ENCODE measurements around the gene SPRING1. TPM values are rescaled to one million over a fixed set of nuclear protein-coding genes. Genes with fewer than 3 reads are reported as not detected.
A peak's percentile ranks its signal among the peaks of the same experiment; 100 is the strongest.

The SPRING1 gene, protein sequence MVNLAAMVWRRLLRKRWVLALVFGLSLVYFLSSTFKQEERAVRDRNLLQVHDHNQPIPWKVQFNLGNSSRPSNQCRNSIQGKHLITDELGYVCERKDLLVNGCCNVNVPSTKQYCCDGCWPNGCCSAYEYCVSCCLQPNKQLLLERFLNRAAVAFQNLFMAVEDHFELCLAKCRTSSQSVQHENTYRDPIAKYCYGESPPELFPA
- 10 to 100 TPM; 24.1 to 27.4 TPM for total RNA-seq

DNA sequence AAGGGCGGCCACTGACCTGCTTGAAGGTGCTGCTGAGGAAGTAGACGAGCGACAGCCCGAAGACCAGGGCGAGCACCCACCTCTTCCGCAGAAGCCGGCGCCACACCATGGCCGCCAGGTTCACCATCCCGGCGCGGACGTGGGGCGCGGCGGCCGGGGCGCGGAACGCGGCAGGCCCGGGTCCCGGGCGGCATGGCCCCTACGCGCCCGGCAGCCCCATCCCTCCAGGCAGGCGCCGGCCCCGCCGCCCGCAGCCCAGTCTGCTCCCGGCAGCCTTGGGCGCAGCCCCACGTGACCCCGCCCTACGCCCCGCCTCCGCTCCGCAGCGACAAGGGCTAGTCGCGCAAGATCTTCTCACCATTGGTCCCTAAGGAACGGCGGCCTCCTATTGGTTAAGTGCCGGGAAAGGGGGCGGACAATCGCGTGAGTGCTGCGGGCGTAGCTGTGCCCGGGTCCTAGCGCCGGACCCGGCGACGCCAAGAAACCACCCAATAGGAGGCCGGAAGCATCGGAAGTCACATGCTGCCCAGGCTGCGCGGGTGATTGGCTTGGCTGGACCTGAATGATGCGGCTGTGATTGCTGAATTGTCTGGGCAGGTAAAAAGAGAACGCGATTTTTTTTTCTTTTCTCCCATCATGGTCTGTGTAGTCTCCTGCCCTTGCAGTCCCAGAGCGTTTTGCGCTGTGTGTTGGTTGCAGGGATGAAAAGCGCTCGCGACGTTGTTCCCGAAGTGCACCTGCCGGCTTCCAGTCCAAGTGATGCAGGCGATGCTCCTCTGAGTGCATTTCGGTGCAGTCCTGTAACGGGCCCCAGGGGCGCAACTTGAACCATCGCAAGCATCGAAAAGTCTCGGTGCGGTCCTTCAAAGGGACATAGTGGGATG lies at the start of gene SPRING1, which contains the start of gene RNFT2:
Gene SPRING1 (minus strand): TSS at position 296 of the 884 bp plus-strand sequence. CDS start 169 bp downstream, at position 127.
Gene RNFT2 (plus strand): TSS at position 542 of the 884 bp plus-strand sequence. CDS start 2,183 bp downstream, outside the sequence.
- ATAC-seq (replicated peaks in 1 of 2) (peak; percentile 96 to 98), DNase-seq (peak; percentile 99)
- peaks cover 34% of the 10 kb centered on the region for H3K4me1 Mint-ChIP-seq (ENCODE audit: low read depth)
- H3K36me3 Mint-ChIP-seq (ENCODE audit: insufficient read depth in 2 of 2) = peaks cover 11 to 12% of the 10 kb centered on the region in 2 donors
- H3K9me3 Mint-ChIP-seq = no peaks in the 10 kb centered on the region
- H3K27ac Mint-ChIP-seq = peak within 1 kb of the TSS; percentile 94
- H3K4me3 Mint-ChIP-seq = peak within 1 kb of the TSS; percentile 93 to 95
- H3K27me3 Mint-ChIP-seq (ENCODE audit: low read depth) = no peaks in the 10 kb centered on the region

DNA sequence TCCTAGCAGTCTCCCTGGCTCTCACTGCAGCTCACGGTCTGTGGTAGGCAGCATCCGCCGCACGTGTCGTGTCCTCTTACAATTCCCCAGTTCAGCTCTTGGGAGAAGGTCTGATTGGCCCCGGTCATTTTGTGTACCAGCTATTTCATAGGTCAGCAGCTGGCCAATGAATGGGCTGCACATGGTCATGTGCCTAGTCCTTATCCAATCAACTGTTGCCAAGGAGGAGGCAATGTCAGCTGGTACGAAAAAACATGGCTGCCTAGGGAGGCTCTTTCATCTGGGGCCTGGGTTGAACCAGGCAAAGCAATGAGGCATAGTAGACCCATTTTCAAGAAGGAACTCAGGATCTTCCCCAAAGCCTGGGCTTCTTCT lies 46.4 kb upstream of the SPRING1 start:
- Mint-ChIP-seq H3K9me3 (no peaks in the 10 kb centered on the region), H3K27ac (no peak overlapping the region), H3K4me3 (no peak overlapping the region), H3K4me1 (ENCODE audit: low read depth) (no peaks in the 10 kb centered on the region), H3K36me3 (ENCODE audit: insufficient read depth in 2 of 2) (no peaks in the 10 kb centered on the region), H3K27me3 (ENCODE audit: low read depth) (no peaks in the 10 kb centered on the region)
- DNase-seq (no peak), ATAC-seq (replicated peaks in 1 of 2) (no peak)

DNA sequence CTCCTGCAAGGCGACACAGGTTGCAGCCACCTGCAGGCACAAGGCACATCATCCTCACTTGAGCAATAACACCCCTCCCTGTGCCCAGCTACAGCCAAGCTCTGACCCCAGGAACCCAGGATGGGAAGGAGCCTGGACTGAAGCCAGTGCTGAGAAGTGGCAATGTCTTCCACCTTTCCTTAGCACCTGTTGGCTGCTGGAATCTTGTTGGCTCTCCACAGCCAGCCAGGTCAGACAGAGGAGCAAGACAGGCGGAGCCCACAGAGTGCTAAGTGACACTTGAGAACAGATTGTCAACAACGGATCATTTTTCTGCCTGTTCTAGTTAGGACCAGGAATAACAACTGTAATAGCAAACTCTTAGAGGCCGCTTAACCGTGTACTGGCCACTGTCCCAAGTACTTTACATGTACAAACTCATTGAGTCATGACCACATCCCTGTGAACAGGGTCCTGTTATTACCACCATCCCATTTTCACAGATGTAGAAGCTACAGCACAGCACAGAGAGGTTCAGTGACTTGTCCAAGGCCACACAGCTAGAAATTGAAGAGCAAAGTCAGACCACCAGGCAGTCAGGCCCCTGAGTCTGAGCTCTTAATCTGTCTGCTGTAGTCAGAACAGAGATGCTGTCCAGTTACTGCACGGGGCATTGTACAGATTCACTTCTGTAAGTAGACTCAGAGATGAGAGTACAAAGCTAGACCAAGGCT lies 45.8 kb upstream of the SPRING1 start:
- DNase-seq = no peak
- ATAC-seq (replicated peaks in 1 of 2) = no peak
- no peak overlapping the region for H3K27ac Mint-ChIP-seq
- H3K27me3 Mint-ChIP-seq (ENCODE audit: low read depth) = no peaks in the 10 kb centered on the region
- peaks cover 0 to 1% of the 10 kb centered on the region in 2 donors for H3K36me3 Mint-ChIP-seq (ENCODE audit: insufficient read depth in 2 of 2)
- H3K4me1 Mint-ChIP-seq (ENCODE audit: low read depth) = no peaks in the 10 kb centered on the region
- no peak overlapping the region for H3K4me3 Mint-ChIP-seq
- no peaks in the 10 kb centered on the region for H3K9me3 Mint-ChIP-seq

DNA sequence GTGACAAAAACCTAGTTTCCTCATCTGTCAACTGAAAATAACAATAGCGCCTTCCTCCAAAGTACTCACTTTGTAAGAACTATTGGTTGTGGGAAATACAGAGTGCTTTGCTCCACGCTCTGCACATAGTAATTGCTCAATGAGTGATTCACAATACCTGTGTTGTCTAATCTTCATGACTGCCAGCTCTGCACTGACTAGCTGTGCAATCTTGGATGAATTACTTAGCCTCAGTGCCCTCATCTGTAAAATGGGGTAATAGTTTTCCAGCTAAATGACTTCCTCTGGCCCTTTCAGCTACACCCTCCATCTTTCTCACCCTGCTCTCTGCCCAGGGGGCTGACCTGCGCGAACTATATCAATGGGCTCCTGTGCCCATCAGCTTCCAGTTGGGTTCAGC lies 43.1 kb upstream of the SPRING1 start:
- Mint-ChIP-seq H3K4me3 (no peak overlapping the region), H3K4me1 (ENCODE audit: low read depth) (no peaks in the 10 kb centered on the region), H3K9me3 (no peaks in the 10 kb centered on the region), H3K36me3 (ENCODE audit: insufficient read depth in 2 of 2) (peaks cover 0 to 1% of the 10 kb centered on the region in 2 donors), H3K27me3 (ENCODE audit: low read depth) (no peaks in the 10 kb centered on the region), H3K27ac (no peak overlapping the region)
- DNase-seq = no peak
- ATAC-seq (replicated peaks in 1 of 2) = no peak

DNA sequence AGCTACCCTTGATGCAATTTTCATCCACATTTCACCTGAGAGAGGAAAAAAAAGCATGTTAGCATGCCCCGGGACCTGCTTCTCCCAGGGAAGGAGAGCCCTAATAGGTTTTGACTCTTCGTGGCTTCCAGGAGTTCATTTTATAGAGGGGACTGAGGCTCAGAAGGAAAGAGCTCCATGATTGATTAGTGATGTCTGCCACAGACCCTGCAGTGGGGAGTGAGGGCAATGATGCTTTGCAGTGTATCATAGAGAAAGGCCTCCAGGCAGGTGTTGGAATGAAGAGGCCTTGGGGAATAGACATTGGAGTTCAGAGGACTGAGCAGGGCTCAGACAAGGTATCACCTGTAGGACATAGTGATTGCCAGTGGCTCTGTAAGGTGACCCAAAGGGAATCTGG lies 41.7 kb upstream of the SPRING1 start:
- DNase-seq = no peak
- Mint-ChIP-seq H3K27ac (no peak overlapping the region), H3K36me3 (ENCODE audit: insufficient read depth in 2 of 2) (peaks cover 0 to 1% of the 10 kb centered on the region in 2 donors), H3K4me1 (ENCODE audit: low read depth) (no peaks in the 10 kb centered on the region), H3K4me3 (no peak overlapping the region), H3K27me3 (ENCODE audit: low read depth) (no peaks in the 10 kb centered on the region), H3K9me3 (no peaks in the 10 kb centered on the region)
- no peak for ATAC-seq (replicated peaks in 1 of 2)

DNA sequence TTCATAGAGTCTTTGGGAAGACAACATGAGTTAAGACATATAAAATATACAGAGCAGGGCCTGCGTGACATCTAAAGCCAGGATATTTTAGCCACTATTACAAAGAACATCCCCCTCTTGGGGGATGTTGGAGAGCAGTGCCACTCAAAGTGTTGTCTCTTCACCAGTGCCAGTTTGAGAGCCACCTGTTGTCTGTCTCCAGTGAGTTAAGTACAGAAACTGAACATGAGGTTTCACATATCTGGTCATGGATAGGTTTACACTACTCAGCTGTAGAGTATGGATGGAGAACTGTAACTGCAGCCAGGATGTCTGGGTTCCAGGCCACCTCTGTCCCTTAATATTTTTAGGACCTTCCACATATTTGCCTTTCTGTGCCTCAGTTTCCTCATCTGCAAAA lies 39.4 kb upstream of the SPRING1 start:
- Mint-ChIP-seq H3K4me1 (ENCODE audit: low read depth) (peaks cover 8% of the 10 kb centered on the region), H3K9me3 (no peaks in the 10 kb centered on the region), H3K36me3 (ENCODE audit: insufficient read depth in 2 of 2) (peaks cover 0 to 1% of the 10 kb centered on the region in 2 donors), H3K27me3 (ENCODE audit: low read depth) (no peaks in the 10 kb centered on the region), H3K27ac (no peak overlapping the region), H3K4me3 (no peak overlapping the region)
- ATAC-seq (replicated peaks in 1 of 2) (no peak), DNase-seq (no peak)

DNA sequence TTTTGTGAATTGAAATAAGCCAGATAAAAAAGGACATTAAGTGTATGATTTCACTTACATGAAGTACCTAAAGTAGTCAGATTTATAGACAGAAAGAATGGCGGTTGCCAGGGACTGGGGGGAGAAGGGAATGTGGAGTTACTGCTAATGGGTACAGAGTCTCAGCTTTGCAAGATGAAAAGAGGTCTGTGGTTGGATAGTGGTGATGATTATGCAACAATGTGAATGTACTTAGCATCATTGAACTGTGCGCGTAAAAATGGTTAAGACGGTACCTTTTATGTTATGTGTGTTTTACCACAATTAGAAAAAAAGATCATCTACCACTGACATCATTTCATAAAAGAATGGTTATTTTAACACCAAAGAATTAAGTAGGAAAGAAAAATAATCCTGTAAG lies 36.2 kb upstream of the SPRING1 start:
- no peak for ATAC-seq (replicated peaks in 1 of 2)
- Mint-ChIP-seq H3K27me3 (ENCODE audit: low read depth) (no peaks in the 10 kb centered on the region), H3K9me3 (no peaks in the 10 kb centered on the region), H3K36me3 (ENCODE audit: insufficient read depth in 2 of 2) (peaks cover 0 to 1% of the 10 kb centered on the region in 2 donors), H3K27ac (no peak overlapping the region), H3K4me1 (ENCODE audit: low read depth) (peaks cover 8% of the 10 kb centered on the region), H3K4me3 (no peak overlapping the region)
- DNase-seq = no peak

DNA sequence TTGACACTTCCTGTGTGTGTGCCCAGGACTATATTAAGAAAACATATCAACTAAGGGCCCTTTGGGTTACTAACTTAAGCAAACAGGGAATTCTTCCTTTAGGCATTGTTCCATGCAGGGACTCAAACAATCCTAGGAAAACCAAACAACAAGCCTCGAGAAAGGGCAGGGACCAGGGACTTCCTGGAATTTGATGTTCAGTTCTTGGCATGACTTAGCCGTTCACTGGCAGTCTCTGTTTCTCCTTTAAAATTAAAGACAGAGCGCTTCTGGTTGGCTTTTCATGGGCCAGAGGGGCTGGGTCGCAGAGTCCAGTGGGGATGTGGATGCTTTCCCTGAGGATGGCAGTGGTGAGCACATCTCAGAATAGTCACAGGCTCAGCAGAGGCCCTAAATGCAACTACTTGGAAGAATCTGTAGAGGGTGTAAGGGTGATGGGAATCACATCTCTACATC lies 35.4 kb upstream of the SPRING1 start:
- no peak overlapping the region for H3K4me3 Mint-ChIP-seq
- H3K27ac Mint-ChIP-seq = no peak overlapping the region
- no peak for ATAC-seq (replicated peaks in 1 of 2)
- no peak for DNase-seq
- H3K36me3 Mint-ChIP-seq (ENCODE audit: insufficient read depth in 2 of 2) = no peaks in the 10 kb centered on the region
- no peaks in the 10 kb centered on the region for H3K9me3 Mint-ChIP-seq
- H3K27me3 Mint-ChIP-seq (ENCODE audit: low read depth) = no peaks in the 10 kb centered on the region
- peaks cover 8% of the 10 kb centered on the region for H3K4me1 Mint-ChIP-seq (ENCODE audit: low read depth)

DNA sequence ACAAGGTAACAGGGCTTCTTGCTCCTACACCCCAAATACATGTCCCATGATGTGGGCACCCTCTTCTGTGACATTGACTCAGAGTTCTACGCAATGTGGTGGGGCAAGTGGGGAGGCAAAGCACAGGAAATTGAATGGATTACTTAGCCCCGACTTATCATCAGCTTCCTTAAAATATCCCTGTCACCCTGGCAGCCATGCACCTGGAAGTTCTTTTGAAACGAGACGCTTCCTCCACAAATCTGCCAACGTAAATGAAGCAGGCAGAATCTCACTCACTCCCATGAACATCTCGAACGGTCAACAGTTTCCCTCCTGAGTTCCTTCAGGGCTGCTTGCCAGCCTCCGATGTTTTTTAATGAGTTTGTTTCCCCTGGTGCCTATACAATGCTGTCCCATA lies 33.8 kb upstream of the SPRING1 start:
- no peak overlapping the region for H3K27ac Mint-ChIP-seq
- DNase-seq (no peak), ATAC-seq (replicated peaks in 1 of 2) (no peak)
- H3K4me3 Mint-ChIP-seq = no peak overlapping the region
- H3K4me1 Mint-ChIP-seq (ENCODE audit: low read depth) = peaks cover 8% of the 10 kb centered on the region
- no peaks in the 10 kb centered on the region for H3K36me3 Mint-ChIP-seq (ENCODE audit: insufficient read depth in 2 of 2)
- no peaks in the 10 kb centered on the region for H3K9me3 Mint-ChIP-seq
- no peaks in the 10 kb centered on the region for H3K27me3 Mint-ChIP-seq (ENCODE audit: low read depth)

DNA sequence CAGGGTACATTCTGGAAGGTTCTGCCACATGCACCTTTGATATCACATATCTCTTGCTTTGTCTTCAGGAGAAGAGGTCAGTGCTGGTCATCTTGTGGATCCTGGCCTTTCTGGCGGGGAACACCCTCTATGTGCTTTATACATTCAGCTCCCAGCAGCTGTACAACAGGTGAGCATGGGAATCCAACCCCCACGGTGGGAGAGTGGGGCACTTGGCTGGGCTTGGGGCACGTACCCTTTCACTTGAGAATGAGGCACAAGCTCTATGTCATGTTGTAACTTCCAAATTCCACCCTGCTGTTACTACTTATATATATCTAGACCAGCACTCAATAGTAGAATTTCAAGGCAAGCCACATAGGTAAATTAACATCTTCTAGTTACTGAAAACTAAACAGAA lies 28.9 kb upstream of the SPRING1 start:
- H3K36me3 Mint-ChIP-seq (ENCODE audit: insufficient read depth in 2 of 2) = no peaks in the 10 kb centered on the region
- no peak for ATAC-seq (replicated peaks in 1 of 2)
- H3K4me1 Mint-ChIP-seq (ENCODE audit: low read depth) = no peaks in the 10 kb centered on the region
- no peak overlapping the region for H3K4me3 Mint-ChIP-seq
- H3K9me3 Mint-ChIP-seq = no peaks in the 10 kb centered on the region
- no peak for DNase-seq
- no peaks in the 10 kb centered on the region for H3K27me3 Mint-ChIP-seq (ENCODE audit: low read depth)
- no peak overlapping the region for H3K27ac Mint-ChIP-seq

DNA sequence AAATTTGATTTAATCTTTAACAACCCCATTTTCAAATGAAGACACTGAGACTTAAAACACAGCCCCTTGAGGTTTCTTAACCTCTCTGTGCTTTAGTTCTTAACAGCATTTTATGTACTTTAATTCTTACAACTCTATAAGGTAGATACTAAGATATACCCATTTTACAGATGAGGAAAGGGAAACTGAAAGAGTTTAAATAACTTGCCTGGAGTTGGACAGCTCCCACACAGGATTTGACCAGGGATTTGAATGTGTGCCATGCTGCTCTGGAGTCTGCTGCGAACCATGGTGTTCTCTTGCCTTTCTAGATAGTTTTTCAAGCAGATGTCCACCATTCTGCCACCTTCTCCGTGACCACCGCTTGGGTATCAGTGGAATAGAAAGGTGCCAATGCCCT lies 28.4 kb upstream of the SPRING1 start:
- Mint-ChIP-seq H3K36me3 (ENCODE audit: insufficient read depth in 2 of 2) (peaks cover 0 to 2% of the 10 kb centered on the region in 2 donors), H3K4me1 (ENCODE audit: low read depth) (no peaks in the 10 kb centered on the region), H3K9me3 (no peaks in the 10 kb centered on the region), H3K27ac (no peak overlapping the region), H3K4me3 (no peak overlapping the region), H3K27me3 (ENCODE audit: low read depth) (no peaks in the 10 kb centered on the region)
- ATAC-seq (replicated peaks in 1 of 2) (no peak), DNase-seq (no peak)

DNA sequence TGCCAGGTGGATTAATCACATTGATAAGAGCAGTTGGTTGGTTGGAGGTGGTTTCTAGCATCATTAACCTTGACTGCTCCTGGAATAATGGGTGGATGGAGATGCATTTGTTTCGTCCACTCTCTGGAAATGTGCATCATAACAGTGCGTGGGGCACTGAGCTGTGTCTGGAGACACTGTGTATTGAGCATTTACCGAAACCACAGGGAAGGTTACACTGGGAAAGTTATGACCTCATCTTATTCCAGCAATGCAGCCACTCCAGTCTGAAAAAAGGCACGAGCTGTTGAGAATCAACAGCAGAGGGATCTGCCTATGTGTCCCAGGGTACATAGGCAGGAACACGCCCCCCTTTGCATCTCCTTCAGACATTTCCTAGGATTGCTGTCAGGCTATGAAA lies 27.4 kb upstream of the SPRING1 start:
- Mint-ChIP-seq H3K9me3 (no peaks in the 10 kb centered on the region), H3K27ac (no peak overlapping the region), H3K4me1 (ENCODE audit: low read depth) (no peaks in the 10 kb centered on the region), H3K4me3 (no peak overlapping the region), H3K27me3 (ENCODE audit: low read depth) (no peaks in the 10 kb centered on the region), H3K36me3 (ENCODE audit: insufficient read depth in 2 of 2) (peaks cover 0 to 8% of the 10 kb centered on the region in 2 donors)
- DNase-seq = no peak
- no peak for ATAC-seq (replicated peaks in 1 of 2)

DNA sequence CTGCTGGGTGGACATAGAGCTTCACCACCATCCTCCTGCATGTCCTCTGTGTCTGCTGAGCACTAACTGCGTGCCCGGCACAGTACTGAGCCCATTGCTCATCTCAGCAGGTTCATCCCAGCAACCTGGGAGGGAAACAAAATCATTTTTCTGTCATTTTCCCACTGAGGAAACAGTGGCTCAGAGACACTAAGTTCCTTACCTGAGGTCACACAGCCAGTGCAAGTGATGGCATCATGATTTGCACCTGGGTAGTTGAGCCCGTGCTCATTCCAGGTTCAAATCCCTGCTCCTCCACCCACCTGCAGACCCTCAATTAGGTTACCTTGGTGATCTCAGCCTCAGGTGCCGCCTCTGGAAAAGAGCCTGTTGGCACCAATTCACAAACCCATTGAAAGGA lies 23.6 kb upstream of the SPRING1 start:
- Mint-ChIP-seq H3K27ac (no peak overlapping the region), H3K4me1 (ENCODE audit: low read depth) (peaks cover 6% of the 10 kb centered on the region), H3K9me3 (no peaks in the 10 kb centered on the region), H3K4me3 (no peak overlapping the region), H3K27me3 (ENCODE audit: low read depth) (no peaks in the 10 kb centered on the region), H3K36me3 (ENCODE audit: insufficient read depth in 2 of 2) (peaks cover 0 to 8% of the 10 kb centered on the region in 2 donors)
- ATAC-seq (replicated peaks in 1 of 2) (no peak), DNase-seq (no peak)
